OCI-LY1 (cell line): ENCODE results near the gene STAC.

ENCODE experiments used
- H2AFZ ChIP-seq: fragments of 200-600 bp; sonication (generic), shearing (Covaris generic); 2 replicates; pipeline ENCODE4 v1.6.0; 2014; ENCODE audit warnings: antibody characterized with exemption, mild to moderate bottlenecking, low read length
- H3F3A ChIP-seq: fragments of 200-600 bp; sonication (generic), shearing (Covaris generic); 2 replicates; pipeline ENCODE4 v1.6.0; 2014; ENCODE audit warnings: mild to moderate bottlenecking, antibody characterized with exemption, low read length, moderate library complexity; ENCODE audit not compliant: insufficient read depth
- H3K27ac ChIP-seq: fragments of 200-600 bp; sonication (generic); 2 replicates; pipeline ENCODE4 v1.5.1; 2014; ENCODE audit warnings: low read length, mixed run types, mild to moderate bottlenecking, low read depth; ENCODE audit not compliant: poor library complexity, severe bottlenecking
- H3K27me3 ChIP-seq: fragments of 200-600 bp; sonication (generic); 2 replicates; pipeline ENCODE4 v1.6.0; 2014; ENCODE audit warnings: antibody characterized with exemption, mild to moderate bottlenecking, low read length, moderate library complexity; ENCODE audit not compliant: insufficient read depth
- H3K36me3 ChIP-seq: fragments of 200-600 bp; sonication (generic); 2 replicates; pipeline ENCODE4 v1.6.1; 2014; ENCODE audit warnings: mild to moderate bottlenecking, antibody characterized with exemption, low read length, moderate library complexity, mixed read lengths; ENCODE audit not compliant: insufficient read depth
- H3K4me1 ChIP-seq: fragments of 200-600 bp; sonication (generic); 2 replicates; pipeline ENCODE4 v1.5.1; 2014; ENCODE audit warnings: mild to moderate bottlenecking, low read length, moderate library complexity; ENCODE audit not compliant: insufficient read depth, severe bottlenecking
- H3K4me2 ChIP-seq: fragments of 200-600 bp; sonication (generic), shearing (Covaris generic); 2 replicates; pipeline ENCODE4 v1.6.1; 2014; ENCODE audit warnings: low read length
- H3K4me3 ChIP-seq: fragments of 200-600 bp; sonication (generic); 2 replicates; pipeline ENCODE4 v1.5.1; 2014; ENCODE audit warnings: low read length, low read depth, mild to moderate bottlenecking, mixed read lengths; ENCODE audit not compliant: poor library complexity, severe bottlenecking
- H3K79me2 ChIP-seq: fragments of 200-600 bp; shearing (Covaris generic); 2 replicates; pipeline ENCODE4 v1.6.1; 2016; ENCODE audit warnings: mixed run types, low read length, mixed read lengths; ENCODE audit not compliant: insufficient read depth
- H3K9ac ChIP-seq: fragments of 200-600 bp; sonication (generic), shearing (Covaris generic); 2 replicates; pipeline ENCODE4 v1.6.1; 2014; ENCODE audit warnings: mild to moderate bottlenecking, low read length, mixed read lengths
- H3K9me2 ChIP-seq: fragments of 200-600 bp; sonication (generic), shearing (Covaris generic); 2 replicates; pipeline ENCODE4 v1.6.1; 2014; ENCODE audit warnings: low read depth, mild to moderate bottlenecking, low read length, mixed read lengths
- H3K9me3 ChIP-seq: fragments of 200-600 bp; shearing (Covaris generic); 2 replicates; pipeline ENCODE4 v1.6.1; 2014; ENCODE audit warnings: low read length, mixed read lengths
- H4K20me1 ChIP-seq: fragments of 200-600 bp; sonication (generic), shearing (Covaris generic); 2 replicates; pipeline ENCODE4 v1.6.0; 2016; ENCODE audit warnings: mild to moderate bottlenecking, low read length; ENCODE audit not compliant: insufficient read depth
- CTCF ChIP-seq: fragments of 200-600 bp; sonication (generic), shearing (Covaris generic); IDR thresholded peaks from 2 replicates; pipeline ENCODE4 v1.5.1; 2017; ENCODE audit warnings: mild to moderate bottlenecking, antibody characterized with exemption, low read length, moderate library complexity, mixed read lengths
- EZH2 ChIP-seq: fragments of 200-600 bp; sonication (generic), shearing (Covaris generic); IDR thresholded peaks from 2 replicates; pipeline ENCODE4 v1.8.0; 2017; ENCODE audit warnings: borderline replicate concordance, mixed run types, mild to moderate bottlenecking, antibody characterized with exemption, low read length, moderate library complexity, mixed read lengths

Gene STAC

GRCh38 chr3:36512555-36512954, 132.3 kb downstream of the STAC start:
- no peak overlapping the region for H3K9ac ChIP-seq
- no peaks in the 10 kb centered on the region for H3F3A ChIP-seq
- no peaks in the 10 kb centered on the region for H3K27me3 ChIP-seq
- no peak overlapping the region for H2AFZ ChIP-seq
- no peaks in the 10 kb centered on the region for H3K79me2 ChIP-seq
- no peaks in the 10 kb centered on the region for H3K9me3 ChIP-seq
- no peaks in the 10 kb centered on the region for H3K36me3 ChIP-seq
- no peak overlapping the region for H3K4me2 ChIP-seq
- H3K27ac ChIP-seq, result no peak overlapping the region
- H3K4me1 ChIP-seq, result no peaks in the 10 kb centered on the region
- no peaks in the 10 kb centered on the region for H3K9me2 ChIP-seq
- H3K4me3 ChIP-seq, result no peak overlapping the region
- H4K20me1 ChIP-seq, result no peaks in the 10 kb centered on the region
- no peak for TF ChIP-seq CTCF
- no peak for TF ChIP-seq EZH2

- H4K20me1 ChIP-seq, result no peaks in the 10 kb centered on the region
- H3K9me2 ChIP-seq, result no peaks in the 10 kb centered on the region
- H3K4me1 ChIP-seq, result no peaks in the 10 kb centered on the region
- no peaks in the 10 kb centered on the region for H3F3A ChIP-seq
- no peak overlapping the region for H3K9ac ChIP-seq
- no peak overlapping the region for H3K27ac ChIP-seq
- H3K9me3 ChIP-seq, result no peaks in the 10 kb centered on the region
- no peaks in the 10 kb centered on the region for H3K36me3 ChIP-seq
- no peak overlapping the region for H2AFZ ChIP-seq
- H3K27me3 ChIP-seq, result no peaks in the 10 kb centered on the region
- H3K4me3 ChIP-seq, result no peak overlapping the region
- TF ChIP-seq CTCF (no peak), EZH2 (no peak)
- H3K4me2 ChIP-seq, result no peak overlapping the region
- no peaks in the 10 kb centered on the region for H3K79me2 ChIP-seq
These were observed 133.9 kb downstream of the STAC start for GRCh38 chr3:36514171-36514570.

GRCh38 chr3:36519682-36520081, 139.4 kb downstream of the STAC start:
- no peak overlapping the region for H3K4me3 ChIP-seq
- H3F3A ChIP-seq, result no peaks in the 10 kb centered on the region
- no peak overlapping the region for H3K4me2 ChIP-seq
- no peaks in the 10 kb centered on the region for H3K9me2 ChIP-seq
- H4K20me1 ChIP-seq, result no peaks in the 10 kb centered on the region
- no peaks in the 10 kb centered on the region for H3K9me3 ChIP-seq
- H2AFZ ChIP-seq, result no peak overlapping the region
- H3K9ac ChIP-seq, result no peak overlapping the region
- H3K36me3 ChIP-seq, result no peaks in the 10 kb centered on the region
- no peak overlapping the region for H3K27ac ChIP-seq
- H3K4me1 ChIP-seq, result no peaks in the 10 kb centered on the region
- TF ChIP-seq CTCF (no peak), EZH2 (no peak)
- no peaks in the 10 kb centered on the region for H3K27me3 ChIP-seq
- H3K79me2 ChIP-seq, result no peaks in the 10 kb centered on the region
